Neutrophil (primary cell): ENCODE data around the gene EIF3K.

Experiments used
- H3K27ac ChIP-seq: fragments of 200-600 bp; sonication (generic); 2 replicates; pipeline ENCODE4 v1.5.1; 2016; ENCODE audit warnings: mild to moderate bottlenecking, moderate library complexity
- H3K27me3 ChIP-seq: fragments of 200-600 bp; sonication (generic); 2 replicates; pipeline ENCODE4 v1.6.0; 2016; ENCODE audit warnings: mild to moderate bottlenecking
- H3K36me3 ChIP-seq: fragments of 200-600 bp; sonication (generic); 2 replicates; pipeline ENCODE4 v1.5.1; 2017
- H3K4me1 ChIP-seq, 2 experiments: fragments of 200-600 bp in 1 of 2; sonication (generic) in 1 of 2; 1 replicate in 1 of 2; 2 replicates in 1 of 2; pipeline versions ENCODE4 v1.5.1 to v1.6.1; 2013 to 2016; ENCODE audit warnings: low read depth in 1 of 2, low read length in 1 of 2, mild to moderate bottlenecking in 1 of 2, moderate library complexity in 1 of 2; ENCODE audit not compliant: control insufficient read depth in 1 of 2, insufficient read depth in 1 of 2
- H3K4me3 ChIP-seq, 2 experiments: fragments of 200-600 bp in 1 of 2; sonication (generic) in 1 of 2; 1 replicate in 1 of 2; 2 replicates in 1 of 2; pipeline ENCODE4 v1.5.1; 2013 to 2016; ENCODE audit warnings: low read depth in 1 of 2, low read length in 1 of 2, mild to moderate bottlenecking in 1 of 2, moderate library complexity in 1 of 2
- H3K9me3 ChIP-seq: fragments of 200-600 bp; sonication (generic); 2 replicates; pipeline ENCODE4 v1.5.1; 2016
- CTCF ChIP-seq: fragments of 200-600 bp; sonication (generic); IDR thresholded peaks from 2 replicates; pipeline ENCODE4 v1.5.1; 2016; ENCODE audit warnings: antibody characterized with exemption

EIF3K gene

GRCh38 chr19:38664503-38665211 is 45.7 kb downstream of the EIF3K start:
- Histone ChIP-seq H3K9me3 (no peaks in the 10 kb centered on the region), H3K4me1 (peaks cover 91 to 98% of the 10 kb centered on the region in 2 experiments), H3K36me3 (no peaks in the 10 kb centered on the region), H3K27ac (peak overlapping the region; percentile 88), H3K4me3 (peak overlapping the region; percentile 46 to 49), H3K27me3 (no peaks in the 10 kb centered on the region)
- TF ChIP-seq CTCF: no peak

- no peaks in the 10 kb centered on the region for H3K27me3 ChIP-seq
- peak overlapping the region; percentile 46 to 49 for H3K4me3 ChIP-seq
- no peaks in the 10 kb centered on the region for H3K9me3 ChIP-seq
- no peaks in the 10 kb centered on the region for H3K36me3 ChIP-seq
- peak overlapping the region; percentile 88 for H3K27ac ChIP-seq
- peaks cover 93 to 98% of the 10 kb centered on the region in 2 experiments for H3K4me1 ChIP-seq
- TF ChIP-seq CTCF: no peak
These were observed 46.4 kb downstream of the EIF3K start for GRCh38 chr19:38665219-38665931.

GRCh38 chr19:38665950-38666662 is 47.1 kb downstream of the EIF3K start:
- H3K9me3 ChIP-seq: no peaks in the 10 kb centered on the region
- no peaks in the 10 kb centered on the region for H3K36me3 ChIP-seq
- peaks cover 94 to 98% of the 10 kb centered on the region in 2 experiments for H3K4me1 ChIP-seq
- no peak overlapping the region for H3K4me3 ChIP-seq
- TF ChIP-seq CTCF: no peak
- H3K27me3 ChIP-seq: no peaks in the 10 kb centered on the region
- peak overlapping the region; percentile 88 for H3K27ac ChIP-seq

GRCh38 chr19:38666663-38667511 is 47.9 kb downstream of the EIF3K start:
- Histone ChIP-seq H3K27me3 (no peaks in the 10 kb centered on the region), H3K36me3 (no peaks in the 10 kb centered on the region), H3K27ac (peak overlapping the region; percentile 88), H3K9me3 (no peaks in the 10 kb centered on the region), H3K4me3 (no peak overlapping the region), H3K4me1 (peaks cover 94 to 95% of the 10 kb centered on the region in 2 experiments)
- TF ChIP-seq CTCF: no peak

GRCh38 chr19:38667661-38668171 is 48.7 kb downstream of the EIF3K start:
- peak overlapping the region in 1 of 2 experiments; percentile 1 for H3K4me3 ChIP-seq
- H3K27ac ChIP-seq: peak overlapping the region; percentile 88
- no peaks in the 10 kb centered on the region for H3K9me3 ChIP-seq
- no peak for TF ChIP-seq CTCF
- no peaks in the 10 kb centered on the region for H3K27me3 ChIP-seq
- H3K4me1 ChIP-seq: peaks cover 85 to 87% of the 10 kb centered on the region in 2 experiments
- no peaks in the 10 kb centered on the region for H3K36me3 ChIP-seq
